ENCODE data around the gene ZNF609.
A peak's percentile ranks its signal among the peaks of the same experiment; 100 is the strongest.
"Not testable (repeated sequence)": the region's sequence is repeated elsewhere in the genome, so short reads cannot be mapped to it uniquely, and the experiment has no call there.

The ZNF609 gene

DNA sequence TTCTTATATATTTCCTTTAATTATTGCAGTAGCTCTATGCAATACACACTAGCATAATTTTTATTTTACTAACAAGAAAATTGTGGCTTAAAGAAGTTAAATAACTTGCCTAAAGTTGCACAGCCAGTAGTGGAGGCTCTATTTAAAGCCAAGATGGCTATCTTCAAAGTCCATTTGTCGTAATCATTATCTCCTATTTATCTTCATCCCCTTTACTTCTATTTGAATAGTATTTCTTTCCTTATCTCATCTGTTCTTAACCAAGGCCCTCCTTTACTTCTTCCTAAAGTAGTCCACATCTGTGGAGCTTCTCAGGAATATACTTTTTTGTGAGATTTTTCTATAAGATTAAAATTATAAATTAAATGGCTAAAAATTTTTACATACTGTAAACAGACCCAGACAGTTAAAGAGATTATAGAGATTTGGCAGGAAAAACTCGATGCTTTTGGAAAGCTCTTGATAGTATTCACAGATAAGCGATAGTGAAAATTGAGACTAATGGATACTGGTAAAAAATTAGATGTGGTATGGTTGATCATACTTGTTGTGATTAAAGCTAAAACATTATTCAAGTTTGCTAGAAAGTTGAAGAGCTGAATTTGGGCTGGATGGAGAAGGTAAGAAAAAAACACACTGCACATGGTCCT is 129.2 kb downstream of the ZNF609 start:
- no peak for DNase-seq

DNA sequence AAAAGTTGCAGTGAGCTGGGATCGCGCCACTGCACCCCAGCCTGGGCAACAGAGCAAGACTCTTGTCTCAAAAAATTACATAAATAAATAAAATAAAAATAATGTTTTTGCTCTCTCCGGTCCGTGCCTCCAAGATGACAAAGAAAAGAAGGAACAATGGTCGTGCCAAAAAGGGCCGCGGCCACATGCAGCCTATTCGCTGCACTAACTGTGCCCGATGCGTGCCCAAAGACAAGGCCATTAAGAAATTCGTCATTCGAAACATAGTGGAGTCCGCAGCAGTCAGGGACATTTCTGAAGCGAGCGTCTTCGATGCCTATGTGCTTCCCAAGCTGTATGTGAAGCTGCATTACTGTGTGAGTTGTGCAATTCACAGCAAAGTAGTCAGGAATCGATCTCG is 132.5 kb downstream of the ZNF609 start:
- not testable (repeated sequence) for DNase-seq

DNA sequence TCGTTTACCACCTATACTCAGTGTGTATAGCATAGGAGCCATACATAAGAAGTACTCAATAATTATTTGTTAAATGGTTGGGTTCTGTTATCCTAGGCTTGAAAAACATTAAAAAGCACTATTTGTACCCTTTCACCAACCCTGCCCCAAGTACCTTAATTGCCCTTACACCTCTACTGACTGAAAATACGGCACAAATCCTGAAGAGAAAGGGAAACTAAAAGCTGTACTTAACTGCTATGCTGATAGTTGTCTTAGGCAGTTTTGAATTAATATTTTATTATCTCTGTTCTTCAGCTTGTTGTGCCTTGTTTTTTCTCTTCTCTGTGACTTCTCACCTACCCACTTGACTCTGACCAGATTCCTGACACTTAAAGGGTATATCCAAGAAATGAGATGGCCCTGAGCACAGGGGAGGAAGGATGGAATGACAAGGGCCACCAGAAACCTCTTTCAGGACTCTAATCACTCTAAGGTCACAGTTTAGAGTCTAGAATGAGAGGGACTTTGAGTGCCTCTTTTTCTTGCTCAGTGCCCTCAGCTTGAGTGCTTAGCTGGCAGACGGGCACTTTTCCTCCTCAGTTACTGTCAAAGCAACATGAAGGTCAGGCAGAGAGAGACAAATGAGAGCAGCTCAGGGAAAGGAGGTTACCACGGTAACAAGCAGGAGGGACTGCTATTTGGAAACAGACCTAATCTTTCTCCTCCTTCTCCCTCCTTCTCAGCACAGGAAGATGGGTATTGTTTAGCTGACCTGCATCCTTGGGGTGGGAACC is 136.5 kb downstream of the ZNF609 start:
- DNase-seq: no peak

DNA sequence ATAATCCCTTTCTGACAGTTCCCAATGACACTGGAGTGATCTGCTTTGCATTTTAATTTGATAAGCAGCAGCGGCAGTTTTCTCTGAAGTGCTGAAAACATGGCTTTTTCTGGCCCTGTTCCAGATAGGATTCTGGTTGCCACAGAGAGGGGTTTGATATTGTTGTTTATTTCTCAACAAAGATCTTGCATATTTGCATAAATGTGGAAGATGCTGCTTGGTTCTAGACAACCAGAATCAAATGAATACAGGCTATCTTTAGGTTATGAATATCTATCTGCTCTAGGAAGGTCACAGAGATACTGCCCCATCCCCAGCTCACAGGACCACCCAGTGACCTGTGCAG is 137.1 kb downstream of the ZNF609 start:
- DNase-seq: no peak

DNA sequence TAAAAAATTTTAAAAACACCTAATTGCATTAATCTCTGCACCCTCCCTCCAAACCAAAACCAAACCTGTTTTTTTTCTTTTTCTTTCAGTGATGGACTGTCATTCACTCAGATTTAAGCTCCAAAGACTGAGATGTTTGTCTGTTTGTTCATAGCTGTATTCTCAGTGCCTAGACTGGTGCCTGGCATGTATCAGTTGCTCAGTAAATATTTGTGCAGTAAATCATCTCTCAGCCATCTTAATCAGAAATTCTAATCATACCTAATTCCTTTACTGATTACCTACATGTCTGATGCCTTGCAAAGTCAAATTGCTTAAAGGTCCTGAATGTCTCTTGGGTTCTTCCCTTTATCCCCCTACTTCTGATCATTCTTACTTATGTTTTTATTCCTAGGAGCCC is 138.8 kb downstream of the ZNF609 start:
- DNase-seq: no peak

DNA sequence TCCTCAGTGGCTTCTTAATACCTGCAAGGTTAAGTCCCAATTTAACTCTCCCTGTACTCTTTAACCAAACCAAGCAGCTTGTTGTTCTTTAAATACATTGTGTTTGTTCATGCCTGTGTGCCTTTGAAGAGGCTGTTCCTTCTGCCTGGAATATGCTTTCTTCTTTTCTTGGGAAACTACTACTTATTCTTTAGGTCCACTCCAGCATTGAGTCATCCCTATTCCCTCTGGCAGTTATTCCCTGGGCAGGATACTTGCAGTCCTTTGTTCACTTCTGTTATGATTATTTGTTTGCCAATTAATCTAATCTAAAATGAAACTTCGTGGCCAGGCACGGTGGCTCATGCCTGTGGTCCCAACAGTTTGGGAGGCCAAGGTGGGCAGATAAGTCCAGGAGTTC is 139.3 kb downstream of the ZNF609 start:
- no peak for DNase-seq

DNA sequence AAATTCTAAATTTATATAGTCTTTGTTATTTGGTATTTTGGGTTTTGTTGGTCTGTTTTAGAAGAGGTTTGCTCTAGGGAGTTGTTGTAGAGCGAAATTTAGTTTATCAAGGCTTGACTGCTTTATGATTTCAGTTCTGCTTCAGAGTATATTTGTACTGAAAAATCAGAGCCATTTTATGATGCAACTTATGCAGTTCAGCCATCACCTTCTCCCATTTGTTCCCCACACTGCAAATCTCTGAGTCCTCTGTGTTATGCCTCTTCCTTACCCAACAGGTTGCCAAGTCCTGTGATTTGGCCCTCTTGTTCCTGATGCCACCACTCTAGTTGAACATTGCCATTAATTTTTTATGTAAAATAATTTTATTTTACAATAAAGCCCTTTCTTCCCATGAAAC is 140.4 kb downstream of the ZNF609 start:
- no peak for DNase-seq

DNA sequence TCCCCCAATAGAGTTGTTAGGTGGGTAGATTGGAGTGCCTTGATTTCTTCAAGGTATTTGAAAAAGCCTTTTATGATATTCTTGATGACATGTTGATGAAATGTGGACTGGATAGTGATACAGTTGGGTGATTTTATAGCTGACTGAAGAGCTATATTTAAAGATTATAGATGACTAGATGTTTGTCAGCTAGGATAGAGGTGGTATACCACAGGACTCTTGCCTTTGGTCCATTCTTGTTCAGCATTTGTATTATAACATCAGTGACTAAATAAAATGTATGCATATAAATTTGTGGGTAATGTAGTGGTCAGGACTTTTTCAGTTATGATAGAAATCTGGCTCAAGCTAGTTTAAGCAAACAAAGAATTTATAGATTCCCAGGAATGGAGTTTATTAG is 143.9 kb downstream of the ZNF609 start:
- no peak for DNase-seq

DNA sequence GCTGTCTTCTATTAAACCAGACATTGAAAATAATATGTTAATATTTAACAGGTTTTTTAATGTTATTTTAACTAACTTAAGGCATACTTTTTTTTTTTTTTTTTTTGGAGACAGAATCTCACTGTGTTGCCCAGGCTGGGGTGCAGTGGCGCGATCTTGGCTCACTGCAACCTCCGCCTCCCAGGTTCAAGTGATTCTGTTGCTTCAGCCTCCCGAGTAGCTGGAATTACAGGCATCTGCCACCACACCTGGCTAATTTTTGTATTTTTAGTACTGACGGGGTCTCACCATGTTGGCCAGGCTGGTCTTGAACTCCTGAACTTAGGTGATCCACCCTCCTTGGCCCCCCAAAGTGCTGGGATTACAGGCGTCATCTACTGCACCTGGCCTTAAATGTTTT is 147.0 kb downstream of the ZNF609 start:
- DNase-seq: not testable (repeated sequence)

DNA sequence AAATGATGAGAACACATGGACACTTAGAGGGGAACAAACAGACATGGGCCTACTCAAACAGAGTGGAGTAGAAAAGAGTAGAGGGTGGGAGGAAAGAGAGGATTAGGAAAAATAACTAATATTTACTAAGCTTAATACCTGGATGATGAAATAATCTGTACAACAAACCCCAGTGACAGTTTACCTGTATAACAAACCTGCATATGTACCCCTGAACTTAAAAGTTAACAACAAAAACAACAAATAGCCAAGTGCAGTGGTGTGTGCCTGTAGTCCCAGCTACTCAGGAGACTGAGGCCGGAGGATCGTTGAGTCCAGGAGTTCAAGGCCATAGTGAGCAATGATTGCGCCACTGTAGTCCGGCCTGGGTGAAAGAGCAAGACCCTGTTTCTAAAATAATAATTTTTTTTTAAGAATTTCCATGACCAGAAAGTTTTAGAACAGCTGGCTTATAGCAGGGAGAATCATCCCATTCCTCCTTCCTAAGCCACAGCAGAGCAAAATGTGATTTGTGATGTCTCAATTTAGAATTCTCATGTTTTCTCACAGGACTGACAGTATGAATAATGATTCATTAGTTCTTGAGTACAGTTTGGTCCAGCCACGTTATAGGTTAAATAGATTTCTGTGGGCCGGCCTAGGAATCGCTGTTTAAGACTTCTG is 150.0 kb downstream of the ZNF609 start:
- no peak for DNase-seq

DNA sequence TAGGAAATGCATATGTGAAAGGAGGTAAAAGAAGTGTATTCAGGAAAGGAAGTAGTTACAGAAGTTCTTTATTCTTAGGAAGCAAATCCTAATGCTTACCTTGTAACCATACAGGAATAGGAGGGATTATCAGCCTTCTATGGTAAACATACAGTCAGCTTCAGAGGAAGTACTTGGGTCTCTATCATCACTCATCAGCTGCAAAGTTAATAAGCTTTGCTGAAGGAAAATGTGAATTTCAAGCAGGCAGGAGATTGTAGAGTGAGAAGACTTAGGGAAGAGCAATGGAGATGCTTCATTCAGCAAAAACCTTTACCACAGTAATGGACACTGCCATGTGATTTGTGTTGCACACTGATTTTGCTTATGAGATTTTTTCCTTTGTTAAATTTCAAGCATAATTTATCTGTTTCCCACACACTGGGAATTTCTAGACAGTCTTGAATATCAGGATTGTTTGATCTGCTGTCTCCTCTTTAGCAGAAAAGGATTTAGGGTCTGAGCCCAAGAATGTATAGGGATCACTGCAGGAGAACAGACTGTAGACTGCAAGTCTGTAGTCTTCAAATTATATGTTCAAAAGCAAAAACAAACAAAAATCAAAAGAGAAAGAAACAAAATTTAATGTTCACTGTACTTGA is 150.8 kb downstream of the ZNF609 start:
- no peak for DNase-seq

DNA sequence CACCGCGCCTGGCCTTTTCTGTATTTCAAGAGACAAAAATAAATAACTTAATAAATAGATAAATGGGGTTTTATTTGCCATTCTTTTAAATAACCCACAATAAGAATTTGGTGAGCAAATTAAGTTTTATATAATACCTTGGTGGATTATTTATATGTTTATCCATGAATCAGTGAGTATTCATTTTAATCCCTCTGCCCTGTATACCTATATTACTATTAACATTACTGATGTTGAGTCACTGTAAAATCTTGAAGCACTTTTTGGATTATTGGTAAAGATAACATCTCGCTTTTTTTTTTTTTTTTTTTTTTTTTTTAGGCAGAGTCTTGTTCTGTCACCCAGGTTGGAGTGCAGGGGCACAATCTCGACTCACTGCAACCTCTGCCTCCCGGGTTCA is 154.1 kb downstream of the ZNF609 start:
- DNase-seq: no peak

DNA sequence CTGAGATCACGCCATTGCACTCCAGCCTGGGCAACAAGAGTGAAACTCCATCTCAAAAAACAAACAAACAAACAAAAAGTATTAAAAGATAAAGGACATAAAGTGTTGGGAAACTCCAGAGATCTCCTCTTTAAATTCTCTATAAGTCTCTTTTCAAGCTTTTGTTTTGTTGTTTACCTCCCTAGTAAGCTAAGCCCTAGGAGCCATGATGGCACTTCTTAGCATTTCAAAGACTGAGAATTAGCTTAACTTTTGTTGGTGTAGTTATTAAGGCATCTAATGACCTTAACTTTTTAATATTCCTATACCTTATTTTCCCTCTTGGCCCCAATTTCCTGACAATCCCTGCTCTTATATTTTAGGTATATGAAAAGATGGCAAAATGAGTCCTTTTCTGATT is 157.3 kb downstream of the ZNF609 start:
- no peak for DNase-seq

DNA sequence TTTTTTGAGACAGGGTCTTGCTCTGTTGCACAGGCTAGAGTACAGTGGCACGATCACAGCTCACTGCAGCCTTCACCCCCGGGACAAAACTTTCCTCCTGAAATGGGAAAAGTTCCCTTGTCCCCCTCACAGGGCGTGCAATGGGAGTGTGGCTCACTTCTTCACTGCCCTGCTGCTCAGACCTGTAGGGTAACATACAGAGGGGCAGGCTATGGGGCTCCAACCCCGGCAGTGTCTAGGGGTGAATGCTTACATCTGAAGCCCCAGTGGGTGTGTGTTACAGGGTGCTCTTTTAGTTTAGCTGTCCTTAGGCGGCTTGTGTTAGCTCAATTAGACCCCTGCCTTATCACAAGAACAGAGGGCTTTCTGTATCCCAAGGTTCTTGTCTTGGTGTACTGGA is 157.8 kb downstream of the ZNF609 start:
- DNase-seq: no peak

DNA sequence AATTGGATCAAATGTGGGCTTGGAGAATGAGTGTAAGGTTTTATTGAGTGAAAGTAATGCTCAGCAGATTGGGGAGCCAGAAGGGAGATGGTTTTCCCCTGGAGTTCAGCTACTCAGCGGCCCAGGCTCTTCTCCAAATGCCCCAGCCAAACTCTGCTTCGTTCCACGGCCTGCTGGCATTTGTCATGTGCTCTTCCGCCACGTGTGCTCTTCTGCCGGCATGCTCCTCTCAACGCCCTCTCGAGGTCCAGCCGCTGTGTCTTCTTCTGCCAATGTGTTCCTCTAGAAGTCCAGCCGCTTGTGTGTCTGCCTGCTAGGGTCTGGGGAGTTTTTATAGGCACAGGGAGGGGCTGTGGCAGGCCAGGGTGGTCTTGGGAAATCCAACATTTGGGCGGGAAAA is 158.2 kb downstream of the ZNF609 start:
- DNase-seq: no peak

DNA sequence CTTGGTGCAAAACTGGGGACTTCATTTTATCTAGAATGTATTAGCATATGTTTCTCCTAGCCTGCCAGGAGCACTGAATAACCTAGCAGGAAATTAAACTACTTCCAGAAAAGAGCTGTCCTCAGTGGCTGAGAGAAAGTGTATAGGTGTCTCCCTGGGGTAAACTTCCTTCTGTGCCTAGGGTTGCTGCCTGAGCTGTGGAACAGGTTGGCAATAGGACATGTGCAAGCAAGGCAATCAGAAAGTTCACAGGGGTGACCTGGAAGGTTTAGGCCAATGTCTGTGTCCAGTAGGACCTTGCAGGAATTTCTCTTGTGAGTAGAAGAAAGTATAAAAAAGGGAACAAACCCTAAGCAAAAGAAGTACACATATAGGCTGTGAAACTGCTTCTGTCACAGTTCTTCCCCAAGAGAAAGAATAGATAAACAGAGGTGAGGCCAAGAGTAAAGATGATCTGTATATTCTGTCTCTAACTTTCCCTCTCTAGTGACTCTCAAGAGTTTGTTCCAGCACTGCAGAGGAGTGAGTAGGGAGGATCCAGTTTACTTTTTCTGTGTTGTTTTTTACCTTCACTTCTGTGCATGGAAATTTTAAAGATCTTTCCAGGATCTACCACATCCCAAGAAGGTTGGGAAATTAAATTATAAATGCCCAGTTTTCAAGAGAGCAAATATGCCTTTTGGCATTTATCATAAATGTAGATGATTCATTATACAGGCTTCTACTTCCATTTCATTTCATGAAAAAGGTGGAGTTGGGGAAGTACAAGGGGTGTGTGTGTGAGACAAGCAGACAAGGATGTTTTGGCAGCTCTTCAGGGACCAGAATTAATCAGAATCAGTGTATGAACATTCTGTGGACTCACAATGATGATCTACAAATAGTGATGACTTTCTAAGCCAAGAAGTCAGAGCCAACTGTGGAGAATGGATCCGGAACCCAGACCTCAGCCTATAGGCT is 159.8 kb downstream of the ZNF609 start:
- no peak for DNase-seq

DNA sequence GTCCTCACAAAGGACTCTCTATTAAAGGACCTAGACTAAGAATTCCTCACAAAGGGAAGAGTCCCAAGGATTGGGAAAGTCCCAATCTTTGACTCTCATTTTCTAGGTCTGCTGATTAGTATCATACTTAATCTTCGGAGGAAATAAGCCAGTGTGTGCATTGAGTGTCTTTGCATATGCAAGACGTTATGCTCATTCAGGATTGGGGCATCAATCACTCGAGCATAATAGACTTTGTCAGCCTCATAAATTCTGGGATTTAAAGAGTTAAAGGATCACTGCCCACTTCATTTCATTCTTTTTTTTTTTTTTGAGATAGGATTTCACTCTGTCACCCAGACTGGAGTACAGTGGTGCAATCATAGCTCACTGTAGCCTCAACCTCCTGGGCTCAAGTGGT is 160.7 kb downstream of the ZNF609 start:
- no peak for DNase-seq

DNA sequence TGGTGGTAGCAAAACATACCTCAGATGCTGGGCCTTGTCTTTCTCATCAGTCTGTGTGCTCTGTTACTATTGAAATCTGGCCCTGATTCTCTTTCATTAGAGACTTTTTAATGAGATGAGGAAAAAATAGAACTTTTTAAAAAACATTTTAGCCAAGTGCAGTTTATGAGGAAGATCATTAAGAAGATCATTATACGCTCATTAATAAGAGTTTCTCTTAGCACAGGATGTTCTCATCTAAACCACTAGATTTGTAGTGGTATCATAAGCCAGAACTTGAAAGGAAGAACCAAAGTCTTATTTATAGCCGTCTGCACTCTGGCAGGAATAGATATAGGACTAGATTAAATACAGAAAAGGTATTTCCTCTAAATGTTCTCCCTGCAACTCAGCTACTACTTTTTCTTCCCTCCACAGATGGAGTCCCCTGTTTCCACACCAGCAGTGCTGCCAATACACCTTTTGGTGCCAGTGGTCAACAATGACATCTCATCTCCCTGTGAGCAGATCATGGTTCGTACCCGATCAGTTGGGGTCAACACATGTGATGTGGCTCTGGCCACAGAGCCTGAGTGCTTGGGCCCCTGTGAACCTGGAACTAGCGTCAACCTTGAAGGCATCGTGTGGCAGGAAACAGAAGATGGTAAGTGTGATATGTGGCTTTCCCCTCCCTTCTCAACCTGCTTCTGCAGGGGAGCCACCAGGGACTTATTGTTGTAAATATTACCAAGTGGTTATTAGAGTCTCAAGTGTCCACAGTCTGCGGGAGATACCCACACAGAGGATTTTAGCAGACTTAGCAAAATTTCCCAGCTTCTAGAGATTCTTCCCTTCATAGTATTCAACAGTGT is 162.3 kb downstream of the ZNF609 start:
- peak; percentile 37 for DNase-seq

DNA sequence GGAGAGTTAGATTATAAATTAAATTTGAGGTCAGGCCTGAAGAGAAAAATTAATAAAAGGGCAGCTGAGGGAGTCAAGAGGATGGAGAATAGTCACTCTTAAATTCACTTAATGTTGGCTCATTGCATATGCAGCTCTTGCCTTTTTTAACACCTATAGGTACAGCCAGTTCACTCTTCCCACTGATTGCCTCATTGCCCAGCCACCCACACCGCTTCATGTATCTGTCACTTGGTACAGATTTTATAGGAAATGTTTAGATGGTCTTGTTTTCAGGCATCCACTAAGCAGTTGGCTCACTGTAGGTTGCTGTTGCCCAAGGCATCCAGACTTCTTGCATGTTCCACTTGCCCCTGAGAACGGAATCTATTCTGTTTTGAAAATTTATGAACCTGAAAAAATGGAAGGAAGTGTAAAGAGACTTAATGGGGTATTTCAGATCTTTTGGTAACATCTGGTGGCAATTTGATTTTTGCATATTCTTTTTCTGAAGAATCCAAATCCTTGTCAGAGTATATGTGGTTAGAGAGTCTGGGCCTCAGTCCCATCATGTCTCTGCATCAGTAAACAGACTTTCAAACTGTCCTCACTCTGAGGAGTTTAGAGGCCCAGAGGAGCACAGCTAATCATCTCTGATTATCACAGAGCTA is 163.1 kb downstream of the ZNF609 start:
- peak; percentile 46 for DNase-seq

DNA sequence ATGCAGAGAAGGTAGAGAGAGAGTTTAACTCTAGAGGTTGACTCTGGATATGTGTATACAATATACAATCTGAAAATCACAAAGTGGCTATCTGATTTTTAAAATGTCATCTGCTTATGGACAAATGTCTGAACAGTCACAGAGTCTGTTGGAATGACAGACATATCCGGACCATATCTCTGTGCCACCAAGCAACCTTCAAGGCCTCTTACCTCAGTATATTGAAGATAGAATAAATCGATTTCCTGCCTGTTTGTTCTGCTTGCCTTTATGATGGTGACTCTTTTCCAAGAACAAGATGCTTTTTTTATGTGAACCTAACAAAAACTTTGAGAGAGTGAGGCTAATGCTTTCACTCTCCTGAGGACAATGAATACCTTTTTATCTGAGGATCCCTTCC is 163.9 kb downstream of the ZNF609 start:
- DNase-seq: no peak

DNA sequence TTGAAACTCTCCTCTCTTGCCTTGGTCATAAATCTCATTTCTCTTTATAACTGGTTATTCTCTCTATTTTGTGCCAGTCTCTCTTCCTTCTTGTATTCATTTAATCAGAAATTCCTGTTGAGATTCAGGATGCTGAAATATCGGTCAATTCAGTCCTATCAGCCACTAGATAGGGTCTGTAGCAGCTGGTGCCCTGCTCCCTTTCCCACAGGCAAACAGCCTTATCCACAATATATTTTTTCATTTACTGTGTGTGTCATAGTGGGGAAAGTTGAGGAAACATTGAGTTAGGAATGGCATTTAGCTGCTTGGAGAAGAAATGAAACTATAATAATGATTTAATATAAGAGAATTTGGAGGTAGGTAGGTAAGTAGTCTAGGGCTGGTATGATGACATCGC is 168.7 kb downstream of the ZNF609 start:
- DNase-seq: no peak

Data from activated naive CD4-positive, alpha-beta T cell treated with Interleukin-2 at 50 U/mL for 16 hours (primary cell).